ENCODE measurements around the gene ENTPD8.

The ENTPD8 gene

GRCh38 chr9:137478962-137479861 lies 38.1 kb upstream of the ENTPD8 start:
- TF ChIP-seq CTCF (conservative IDR thresholded peaks at IDR 0.05): no peak
- peak overlapping the region; percentile 93 for H3K27ac ChIP-seq

GRCh38 chr9:137478613-137478961 lies 37.4 kb upstream of the ENTPD8 start:
- peak overlapping the region; percentile 93 for H3K27ac ChIP-seq
- TF ChIP-seq CTCF (conservative IDR thresholded peaks at IDR 0.05): no peak

- H3K27ac ChIP-seq: peak overlapping the region; percentile 93
- TF ChIP-seq CTCF (conservative IDR thresholded peaks at IDR 0.05): no peak
These were observed 36.8 kb upstream of the ENTPD8 start for GRCh38 chr9:137477778-137478612.

- no peak overlapping the region for H3K27ac ChIP-seq
- TF ChIP-seq CTCF (conservative IDR thresholded peaks at IDR 0.05): no peak
These were observed 35.7 kb upstream of the ENTPD8 start for GRCh38 chr9:137476856-137477255.

- TF ChIP-seq CTCF (conservative IDR thresholded peaks at IDR 0.05): no peak
- H3K27ac ChIP-seq: no peak overlapping the region
These were observed 34.5 kb upstream of the ENTPD8 start for GRCh38 chr9:137475666-137476065.

GRCh38 chr9:137474271-137474670 lies 33.1 kb upstream of the ENTPD8 start:
- no peak overlapping the region for H3K27ac ChIP-seq
- TF ChIP-seq CTCF (conservative IDR thresholded peaks at IDR 0.05): no peak

- TF ChIP-seq CTCF (conservative IDR thresholded peaks at IDR 0.05): no peak
- no peak overlapping the region for H3K27ac ChIP-seq
These were observed 29.6 kb upstream of the ENTPD8 start for GRCh38 chr9:137470785-137471184.

All from VCaP (cell line).